Muscle layer of duodenum (tissue), 2 donors: ENCODE measurements around the gene BCL2.

Experiments
- H3K27ac ChIP-seq: one replicate; pipeline ENCODE4 v1.7.0; 2013; ENCODE audit warnings: mild to moderate bottlenecking, low read length
- H3K27me3 ChIP-seq: one replicate; pipeline ENCODE4 v1.7.0; 2013; ENCODE audit warnings: low read depth, mild to moderate bottlenecking, control low read depth, low read length
- H3K36me3 ChIP-seq, 2 donors: one replicate each; pipeline ENCODE4 v1.7.0; 2013; ENCODE audit warnings: low read length in 2 of 2, control low read depth in 1 of 2, mild to moderate bottlenecking in 1 of 2; ENCODE audit not compliant: insufficient read depth in 2 of 2, control insufficient read depth in 1 of 2
- H3K4me1 ChIP-seq, 2 donors: one replicate each; pipeline ENCODE4 v1.7.0; 2013; ENCODE audit warnings: low read length in 2 of 2, mild to moderate bottlenecking in 2 of 2, control low read depth in 1 of 2, moderate library complexity in 1 of 2; ENCODE audit not compliant: insufficient read depth in 2 of 2, control insufficient read depth in 1 of 2
- H3K4me3 ChIP-seq, 2 donors: one replicate each; pipeline ENCODE4 v1.7.0; 2013; ENCODE audit warnings: low read length in 2 of 2, low read depth in 1 of 2, mild to moderate bottlenecking in 1 of 2
- H3K9me3 ChIP-seq, 2 donors: one replicate each; pipeline ENCODE4 v1.7.0; 2013; ENCODE audit warnings: low read length in 2 of 2, control low read depth in 1 of 2, mild to moderate bottlenecking in 1 of 2; ENCODE audit not compliant: control insufficient read depth in 1 of 2
- donor health status: healthy.

The BCL2 gene

GRCh38 chr18:63087421-63088230, 231.9 kb downstream of the BCL2 start:
- no peaks in the 10 kb centered on the region for H3K9me3 ChIP-seq
- H3K36me3 ChIP-seq = no peaks in the 10 kb centered on the region
- no peak overlapping the region for H3K27ac ChIP-seq
- no peaks in the 10 kb centered on the region for H3K27me3 ChIP-seq
- H3K4me3 ChIP-seq = no peak overlapping the region
- peaks cover 0 to 16% of the 10 kb centered on the region in 2 donors for H3K4me1 ChIP-seq

GRCh38 chr18:63085611-63086010, 234.0 kb downstream of the BCL2 start:
- Histone ChIP-seq H3K4me3 (no peak overlapping the region), H3K27ac (no peak overlapping the region), H3K4me1 (peaks cover 0 to 8% of the 10 kb centered on the region in 2 donors), H3K27me3 (no peaks in the 10 kb centered on the region), H3K36me3 (no peaks in the 10 kb centered on the region), H3K9me3 (no peaks in the 10 kb centered on the region)

GRCh38 chr18:63084219-63084618, 235.3 kb downstream of the BCL2 start:
- Histone ChIP-seq H3K27ac (no peak overlapping the region), H3K4me1 (no peaks in the 10 kb centered on the region), H3K36me3 (no peaks in the 10 kb centered on the region), H3K9me3 (peaks cover 0 to 4% of the 10 kb centered on the region in 2 donors), H3K4me3 (no peak overlapping the region), H3K27me3 (no peaks in the 10 kb centered on the region)

- Histone ChIP-seq H3K27ac (no peak overlapping the region), H3K36me3 (no peaks in the 10 kb centered on the region), H3K9me3 (peaks cover 0 to 4% of the 10 kb centered on the region in 2 donors), H3K27me3 (no peaks in the 10 kb centered on the region), H3K4me3 (no peak overlapping the region), H3K4me1 (no peaks in the 10 kb centered on the region)
Measured at GRCh38 chr18:63083555-63083954, 236.0 kb downstream of the BCL2 start.

- Histone ChIP-seq H3K4me1 (no peaks in the 10 kb centered on the region), H3K27me3 (no peaks in the 10 kb centered on the region), H3K36me3 (no peaks in the 10 kb centered on the region), H3K27ac (no peak overlapping the region), H3K4me3 (no peak overlapping the region), H3K9me3 (peaks cover 0 to 4% of the 10 kb centered on the region in 2 donors)
Measured at GRCh38 chr18:63083020-63083531, 236.5 kb downstream of the BCL2 start.

GRCh38 chr18:63082366-63083019, 237.1 kb downstream of the BCL2 start:
- no peaks in the 10 kb centered on the region for H3K4me1 ChIP-seq
- peaks cover 0 to 4% of the 10 kb centered on the region in 2 donors for H3K9me3 ChIP-seq
- no peaks in the 10 kb centered on the region for H3K36me3 ChIP-seq
- no peak overlapping the region for H3K27ac ChIP-seq
- no peaks in the 10 kb centered on the region for H3K27me3 ChIP-seq
- no peak overlapping the region for H3K4me3 ChIP-seq

- Histone ChIP-seq H3K27me3 (no peaks in the 10 kb centered on the region), H3K4me3 (no peak overlapping the region), H3K4me1 (no peaks in the 10 kb centered on the region), H3K27ac (no peak overlapping the region), H3K9me3 (peaks cover 0 to 4% of the 10 kb centered on the region in 2 donors), H3K36me3 (no peaks in the 10 kb centered on the region)
Measured at GRCh38 chr18:63079114-63079513, 240.5 kb downstream of the BCL2 start.

- H3K36me3 ChIP-seq = no peaks in the 10 kb centered on the region
- H3K4me3 ChIP-seq = no peak overlapping the region
- peaks cover 0 to 4% of the 10 kb centered on the region in 2 donors for H3K9me3 ChIP-seq
- no peaks in the 10 kb centered on the region for H3K27me3 ChIP-seq
- H3K27ac ChIP-seq = no peak overlapping the region
- no peaks in the 10 kb centered on the region for H3K4me1 ChIP-seq
Measured at GRCh38 chr18:63078471-63078870, 241.1 kb downstream of the BCL2 start.

GRCh38 chr18:63074981-63075404, 244.6 kb downstream of the BCL2 start:
- Histone ChIP-seq H3K27me3 (no peaks in the 10 kb centered on the region), H3K27ac (peak overlapping the region; percentile 85), H3K36me3 (no peaks in the 10 kb centered on the region), H3K4me1 (peaks cover 0 to 5% of the 10 kb centered on the region in 2 donors), H3K4me3 (peak overlapping the region; percentile 60 to 83), H3K9me3 (peaks cover 0 to 4% of the 10 kb centered on the region in 2 donors)

GRCh38 chr18:63073481-63073880, 246.1 kb downstream of the BCL2 start:
- H3K9me3 ChIP-seq = no peaks in the 10 kb centered on the region
- no peak overlapping the region for H3K27ac ChIP-seq

More at GRCh38 chr18:63073481-63073880, 246.1 kb downstream of the BCL2 start:
- H3K36me3 ChIP-seq = no peaks in the 10 kb centered on the region
- H3K4me1 ChIP-seq = peaks cover 0 to 5% of the 10 kb centered on the region in 2 donors
- H3K4me3 ChIP-seq = no peak overlapping the region
- no peaks in the 10 kb centered on the region for H3K27me3 ChIP-seq
